GM23338 (cell line): ENCODE data around the gene MYNN. TPM values are rescaled to one million over a fixed set of nuclear protein-coding genes. Genes with fewer than 3 reads are reported as not detected.

Source experiments
- ATAC-seq: fragments of 200-7000 bp; cut with Tn5 transposase; 3 replicates; pipeline ENCODE4 v1.9.1; 2020
- DNase-seq: peaks from one replicate; pipeline ENCODE4 v3.0.0-alpha.2; 2015; ENCODE audit warnings: low spot score
- H2AFZ ChIP-seq: fragments of 200-600 bp; sonication (generic); 2 replicates; pipeline ENCODE4 v1.8.0; 2016; ENCODE audit warnings: antibody characterized with exemption, mild to moderate bottlenecking, moderate library complexity
- H3F3A ChIP-seq: fragments of 200-600 bp; sonication (generic); replicated peaks from 2 replicates; pipeline ENCODE4 v1.8.0; 2017; ENCODE audit warnings: antibody characterized with exemption, mixed run types, low read depth
- H3K27ac ChIP-seq: fragments of 200-600 bp; sonication (generic); 2 replicates; pipeline ENCODE4 v1.6.1; 2016; ENCODE audit warnings: low read depth
- H3K27me3 ChIP-seq: fragments of 200-600 bp; sonication (generic); 2 replicates; pipeline ENCODE4 v1.8.0; 2016; ENCODE audit warnings: mild to moderate bottlenecking, mixed run types, moderate library complexity; ENCODE audit not compliant: insufficient read depth
- H3K36me3 ChIP-seq: fragments of 200-600 bp; sonication (generic); 2 replicates; pipeline ENCODE4 v1.8.0; 2016; ENCODE audit warnings: mild to moderate bottlenecking; ENCODE audit not compliant: insufficient read depth
- H3K4me1 ChIP-seq: fragments of 200-600 bp; sonication (generic); 2 replicates; pipeline ENCODE4 v1.8.0; 2016; ENCODE audit warnings: mild to moderate bottlenecking, moderate library complexity; ENCODE audit not compliant: insufficient read depth
- H3K4me2 ChIP-seq: fragments of 200-600 bp; sonication (generic); 2 replicates; pipeline ENCODE4 v1.7.1; 2017; ENCODE audit warnings: mixed run types
- H3K4me3 ChIP-seq: fragments of 200-600 bp; sonication (generic); 2 replicates; pipeline ENCODE4 v1.6.1; 2016; ENCODE audit warnings: mixed run types
- H3K79me2 ChIP-seq: fragments of 200-600 bp; sonication (generic); replicated peaks from 2 replicates; pipeline ENCODE4 v1.8.0; 2017; ENCODE audit warnings: mild to moderate bottlenecking; ENCODE audit not compliant: insufficient read depth
- H3K9me2 ChIP-seq: fragments of 200-600 bp; sonication (generic); 2 replicates; pipeline ENCODE4 v1.8.0; 2017; ENCODE audit not compliant: insufficient read depth
- H4K20me1 ChIP-seq: fragments of 200-600 bp; sonication (generic); replicated peaks from 2 replicates; pipeline ENCODE4 v1.8.0; 2017; ENCODE audit warnings: mild to moderate bottlenecking; ENCODE audit not compliant: insufficient read depth
- H3K27ac Mint-ChIP-seq: 2 replicates; pipeline ENCODE4 v1.8.0; 2020; ENCODE audit warnings: inconsistent platforms, mild to moderate bottlenecking, moderate library complexity, mixed read lengths
- H3K27me3 Mint-ChIP-seq: 3 replicates; pipeline ENCODE4 v1.8.0; 2022; ENCODE audit warnings: low read depth, mild to moderate bottlenecking, moderate library complexity, mixed read lengths, inconsistent platforms; ENCODE audit not compliant: insufficient read depth, poor library complexity
- H3K36me3 Mint-ChIP-seq: 3 replicates; pipeline ENCODE4 v1.8.0; 2021; ENCODE audit warnings: low read depth, mild to moderate bottlenecking, inconsistent platforms, moderate library complexity, mixed read lengths
- H3K4me1 Mint-ChIP-seq: 3 replicates; pipeline ENCODE4 v1.8.0; 2020; ENCODE audit warnings: mild to moderate bottlenecking, inconsistent platforms, mixed read lengths
- H3K4me3 Mint-ChIP-seq: 3 replicates; pipeline ENCODE4 v1.8.0; 2021; ENCODE audit warnings: moderate library complexity, mild to moderate bottlenecking, inconsistent platforms, mixed read lengths
- H3K9me3 Mint-ChIP-seq: 3 replicates; pipeline ENCODE4 v1.8.0; 2020; ENCODE audit warnings: moderate library complexity, mild to moderate bottlenecking, inconsistent platforms, mixed read lengths
- CREB1 ChIP-seq: fragments of 250-450 bp; sonication (Bioruptor Pico); IDR thresholded peaks from 2 replicates; pipeline ENCODE4 v1.5.0; 2020; ENCODE audit warnings: low read depth, mild to moderate bottlenecking, moderate library complexity
- polyA plus RNA-seq: library from polyadenylated mRNA; unstranded; fragments of >200 nt; fragmentation: Nextera tagmentation; extraction: Ambion mirVana; gene quantifications from 2 replicates; pipeline ENCODE4 v1.2.1, GENCODE V29; 2016
- total RNA-seq: library from RNA; depleted of rRNA; stranded (reverse); fragments of >200 nt; shearing (Covaris generic); gene quantifications from 2 replicates; pipeline ENCODE4 v1.2.3, GENCODE V29; 2014
- TF ChIP-seq, protein P1 (sequence below): IDR thresholded peaks from 2 replicates; pipeline ENCODE4 v1.6.1; 2016; ENCODE audit warnings: antibody characterized with exemption
- TF ChIP-seq, protein P2 (sequence below), 2 experiments: fragments of 200-600 bp in 1 of 2; sonication (generic) in 1 of 2; conservative IDR thresholded peaks; 2 replicates each; pipeline versions ENCODE4 v1.5.1 to v1.6.1; 2016 to 2017; ENCODE audit warnings: antibody characterized with exemption in 2 of 2, low read depth in 2 of 2, mild to moderate bottlenecking in 2 of 2, moderate library complexity in 1 of 2
- TF ChIP-seq, protein P3 (sequence below): fragments of 250-450 bp; sonication (Bioruptor Pico); IDR thresholded peaks from 2 replicates; pipeline ENCODE4 v1.5.0; 2020; ENCODE audit warnings: mild to moderate bottlenecking, moderate library complexity

MYNN gene
- total and polyA plus RNA-seq, 2 experiments from 2014 or later = 14.2 to 19.4 TPM

DNA sequence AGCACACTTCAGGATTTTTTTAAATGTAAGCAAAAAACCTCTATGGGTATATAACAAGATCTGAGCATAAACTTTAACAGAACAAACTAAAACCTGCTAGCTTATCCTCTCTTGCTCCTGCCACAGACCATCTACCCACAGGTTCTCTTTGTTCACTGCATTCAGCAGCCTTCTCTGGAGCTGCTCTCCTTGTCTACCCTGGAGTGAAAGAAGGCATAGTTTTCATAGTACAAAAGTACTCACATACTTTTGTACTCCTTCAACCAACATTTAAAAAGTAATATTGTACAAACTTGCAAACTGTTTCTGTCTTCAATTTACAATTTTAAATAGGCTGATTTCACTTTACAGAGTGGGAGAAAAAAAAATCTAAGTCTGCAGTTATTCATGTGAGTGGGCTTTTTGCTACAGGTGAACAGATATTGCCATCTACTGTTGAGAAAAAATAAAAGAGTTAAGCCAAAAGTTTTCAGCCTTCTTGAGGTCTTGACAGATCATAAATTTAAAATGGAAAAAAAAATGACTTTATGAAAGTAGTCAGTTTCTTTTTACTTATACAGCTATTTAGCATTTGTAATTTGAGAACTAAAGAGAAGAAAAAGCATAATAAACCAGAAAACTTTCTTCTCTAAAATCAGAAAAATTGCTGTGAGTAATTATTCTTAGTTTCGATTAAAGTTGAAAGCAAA is 28.7 kb upstream of the MYNN start:
- no peak overlapping the region for H2AFZ ChIP-seq
- H3K4me1 ChIP-seq = peaks cover 22% of the 10 kb centered on the region
- H3K27me3 ChIP-seq = no peaks in the 10 kb centered on the region
- Mint-ChIP-seq H3K9me3 (no peaks in the 10 kb centered on the region), H3K4me1 (peaks cover 19% of the 10 kb centered on the region; the same call in 2 of the 3 replicates), H3K4me3 (no peak overlapping the region), H3K27ac (0 out of 2 replicates have a peak overlapping the region, but pooled peaks have one; percentile 14), H3K36me3 (no peaks in the 10 kb centered on the region), H3K27me3 (peaks cover 6% of the 10 kb centered on the region)
- peak; percentile 44 for DNase-seq
- TF ChIP-seq CREB1 (CRISPR knock-in tag) = no peak
- TF ChIP-seq, protein P1, sequence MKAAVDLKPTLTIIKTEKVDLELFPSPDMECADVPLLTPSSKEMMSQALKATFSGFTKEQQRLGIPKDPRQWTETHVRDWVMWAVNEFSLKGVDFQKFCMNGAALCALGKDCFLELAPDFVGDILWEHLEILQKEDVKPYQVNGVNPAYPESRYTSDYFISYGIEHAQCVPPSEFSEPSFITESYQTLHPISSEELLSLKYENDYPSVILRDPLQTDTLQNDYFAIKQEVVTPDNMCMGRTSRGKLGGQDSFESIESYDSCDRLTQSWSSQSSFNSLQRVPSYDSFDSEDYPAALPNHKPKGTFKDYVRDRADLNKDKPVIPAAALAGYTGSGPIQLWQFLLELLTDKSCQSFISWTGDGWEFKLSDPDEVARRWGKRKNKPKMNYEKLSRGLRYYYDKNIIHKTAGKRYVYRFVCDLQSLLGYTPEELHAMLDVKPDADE = no peak
- TF ChIP-seq, protein P2, sequence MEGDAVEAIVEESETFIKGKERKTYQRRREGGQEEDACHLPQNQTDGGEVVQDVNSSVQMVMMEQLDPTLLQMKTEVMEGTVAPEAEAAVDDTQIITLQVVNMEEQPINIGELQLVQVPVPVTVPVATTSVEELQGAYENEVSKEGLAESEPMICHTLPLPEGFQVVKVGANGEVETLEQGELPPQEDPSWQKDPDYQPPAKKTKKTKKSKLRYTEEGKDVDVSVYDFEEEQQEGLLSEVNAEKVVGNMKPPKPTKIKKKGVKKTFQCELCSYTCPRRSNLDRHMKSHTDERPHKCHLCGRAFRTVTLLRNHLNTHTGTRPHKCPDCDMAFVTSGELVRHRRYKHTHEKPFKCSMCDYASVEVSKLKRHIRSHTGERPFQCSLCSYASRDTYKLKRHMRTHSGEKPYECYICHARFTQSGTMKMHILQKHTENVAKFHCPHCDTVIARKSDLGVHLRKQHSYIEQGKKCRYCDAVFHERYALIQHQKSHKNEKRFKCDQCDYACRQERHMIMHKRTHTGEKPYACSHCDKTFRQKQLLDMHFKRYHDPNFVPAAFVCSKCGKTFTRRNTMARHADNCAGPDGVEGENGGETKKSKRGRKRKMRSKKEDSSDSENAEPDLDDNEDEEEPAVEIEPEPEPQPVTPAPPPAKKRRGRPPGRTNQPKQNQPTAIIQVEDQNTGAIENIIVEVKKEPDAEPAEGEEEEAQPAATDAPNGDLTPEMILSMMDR (conservative IDR thresholded peaks at IDR 0.05; ENCODE audit: low read depth in 2 of 2) = peak; percentile 65 to 82
- TF ChIP-seq, protein P3, sequence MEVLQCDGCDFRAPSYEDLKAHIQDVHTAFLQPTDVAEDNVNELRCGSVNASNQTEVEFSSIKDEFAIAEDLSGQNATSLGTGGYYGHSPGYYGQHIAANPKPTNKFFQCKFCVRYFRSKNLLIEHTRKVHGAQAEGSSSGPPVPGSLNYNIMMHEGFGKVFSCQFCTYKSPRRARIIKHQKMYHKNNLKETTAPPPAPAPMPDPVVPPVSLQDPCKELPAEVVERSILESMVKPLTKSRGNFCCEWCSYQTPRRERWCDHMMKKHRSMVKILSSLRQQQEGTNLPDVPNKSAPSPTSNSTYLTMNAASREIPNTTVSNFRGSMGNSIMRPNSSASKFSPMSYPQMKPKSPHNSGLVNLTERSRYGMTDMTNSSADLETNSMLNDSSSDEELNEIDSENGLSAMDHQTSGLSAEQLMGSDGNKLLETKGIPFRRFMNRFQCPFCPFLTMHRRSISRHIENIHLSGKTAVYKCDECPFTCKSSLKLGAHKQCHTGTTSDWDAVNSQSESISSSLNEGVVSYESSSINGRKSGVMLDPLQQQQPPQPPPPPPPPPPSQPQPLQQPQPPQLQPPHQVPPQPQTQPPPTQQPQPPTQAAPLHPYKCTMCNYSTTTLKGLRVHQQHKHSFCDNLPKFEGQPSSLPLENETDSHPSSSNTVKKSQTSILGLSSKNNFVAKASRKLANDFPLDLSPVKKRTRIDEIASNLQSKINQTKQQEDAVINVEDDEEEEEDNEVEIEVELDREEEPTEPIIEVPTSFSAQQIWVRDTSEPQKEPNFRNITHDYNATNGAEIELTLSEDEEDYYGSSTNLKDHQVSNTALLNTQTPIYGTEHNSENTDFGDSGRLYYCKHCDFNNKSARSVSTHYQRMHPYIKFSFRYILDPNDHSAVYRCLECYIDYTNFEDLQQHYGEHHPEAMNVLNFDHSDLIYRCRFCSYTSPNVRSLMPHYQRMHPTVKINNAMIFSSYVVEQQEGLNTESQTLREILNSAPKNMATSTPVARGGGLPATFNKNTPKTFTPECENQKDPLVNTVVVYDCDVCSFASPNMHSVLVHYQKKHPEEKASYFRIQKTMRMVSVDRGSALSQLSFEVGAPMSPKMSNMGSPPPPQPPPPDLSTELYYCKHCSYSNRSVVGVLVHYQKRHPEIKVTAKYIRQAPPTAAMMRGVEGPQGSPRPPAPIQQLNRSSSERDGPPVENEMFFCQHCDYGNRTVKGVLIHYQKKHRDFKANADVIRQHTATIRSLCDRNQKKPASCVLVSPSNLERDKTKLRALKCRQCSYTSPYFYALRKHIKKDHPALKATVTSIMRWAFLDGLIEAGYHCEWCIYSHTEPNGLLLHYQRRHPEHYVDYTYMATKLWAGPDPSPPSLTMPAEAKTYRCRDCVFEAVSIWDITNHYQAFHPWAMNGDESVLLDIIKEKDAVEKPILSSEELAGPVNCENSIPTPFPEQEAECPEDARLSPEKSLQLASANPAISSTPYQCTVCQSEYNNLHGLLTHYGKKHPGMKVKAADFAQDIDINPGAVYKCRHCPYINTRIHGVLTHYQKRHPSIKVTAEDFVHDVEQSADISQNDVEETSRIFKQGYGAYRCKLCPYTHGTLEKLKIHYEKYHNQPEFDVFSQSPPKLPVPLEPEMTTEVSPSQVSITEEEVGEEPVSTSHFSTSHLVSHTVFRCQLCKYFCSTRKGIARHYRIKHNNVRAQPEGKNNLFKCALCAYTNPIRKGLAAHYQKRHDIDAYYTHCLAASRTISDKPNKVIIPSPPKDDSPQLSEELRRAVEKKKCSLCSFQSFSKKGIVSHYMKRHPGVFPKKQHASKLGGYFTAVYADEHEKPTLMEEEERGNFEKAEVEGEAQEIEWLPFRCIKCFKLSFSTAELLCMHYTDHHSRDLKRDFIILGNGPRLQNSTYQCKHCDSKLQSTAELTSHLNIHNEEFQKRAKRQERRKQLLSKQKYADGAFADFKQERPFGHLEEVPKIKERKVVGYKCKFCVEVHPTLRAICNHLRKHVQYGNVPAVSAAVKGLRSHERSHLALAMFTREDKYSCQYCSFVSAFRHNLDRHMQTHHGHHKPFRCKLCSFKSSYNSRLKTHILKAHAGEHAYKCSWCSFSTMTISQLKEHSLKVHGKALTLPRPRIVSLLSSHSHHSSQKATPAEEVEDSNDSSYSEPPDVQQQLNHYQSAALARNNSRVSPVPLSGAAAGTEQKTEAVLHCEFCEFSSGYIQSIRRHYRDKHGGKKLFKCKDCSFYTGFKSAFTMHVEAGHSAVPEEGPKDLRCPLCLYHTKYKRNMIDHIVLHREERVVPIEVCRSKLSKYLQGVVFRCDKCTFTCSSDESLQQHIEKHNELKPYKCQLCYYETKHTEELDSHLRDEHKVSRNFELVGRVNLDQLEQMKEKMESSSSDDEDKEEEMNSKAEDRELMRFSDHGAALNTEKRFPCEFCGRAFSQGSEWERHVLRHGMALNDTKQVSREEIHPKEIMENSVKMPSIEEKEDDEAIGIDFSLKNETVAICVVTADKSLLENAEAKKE (CRISPR knock-in tag) = no peak
- H3F3A ChIP-seq = no peaks in the 10 kb centered on the region
- peak; percentile 91 for ATAC-seq
- H4K20me1 ChIP-seq = no peaks in the 10 kb centered on the region
- no peaks in the 10 kb centered on the region for H3K9me2 ChIP-seq
- no peak overlapping the region for H3K4me3 ChIP-seq
- no peaks in the 10 kb centered on the region for H3K36me3 ChIP-seq
- no peak overlapping the region for H3K27ac ChIP-seq
- H3K4me2 ChIP-seq = peak overlapping the region; percentile 46; the same call in 1 of the 2 replicates
- H3K79me2 ChIP-seq = no peaks in the 10 kb centered on the region
